MM.1S (cell line): Measurements from ENCODE around the gene LGMN.
A peak's percentile ranks its signal among the peaks of the same experiment; 100 is the strongest.

ENCODE experiments used
- DNase-seq: peaks from one replicate; pipeline ENCODE4 v3.0.0-alpha.2; 2015
- H2AFZ ChIP-seq: fragments of 300-600 bp; sonication (generic); 2 replicates; pipeline ENCODE4 v1.6.0; 2016; ENCODE audit warnings: antibody characterized with exemption, low read length
- H3F3A ChIP-seq: fragments of 300-600 bp; sonication (generic); 2 replicates; pipeline ENCODE4 v1.6.1; 2016; ENCODE audit warnings: mild to moderate bottlenecking, antibody characterized with exemption, low read length, moderate library complexity, mixed read lengths; ENCODE audit not compliant: insufficient read depth
- H3K27ac ChIP-seq: fragments of 300-600 bp; sonication (generic); 2 replicates; pipeline ENCODE4 v1.5.1; 2016; ENCODE audit warnings: mild to moderate bottlenecking, low read length
- H3K27me3 ChIP-seq: fragments of 300-600 bp; sonication (generic); replicated peaks from 2 replicates; pipeline ENCODE4 v1.6.0; 2016; ENCODE audit warnings: low read length; ENCODE audit not compliant: insufficient read depth
- H3K36me3 ChIP-seq: fragments of 300-600 bp; sonication (generic); replicated peaks from 2 replicates; pipeline ENCODE4 v1.6.1; 2016; ENCODE audit warnings: mild to moderate bottlenecking, low read length, mixed read lengths; ENCODE audit not compliant: insufficient read depth
- H3K4me1 ChIP-seq: fragments of 300-600 bp; sonication (generic); 2 replicates; pipeline ENCODE4 v1.6.1; 2016; ENCODE audit warnings: low read length, mixed read lengths
- H3K4me2 ChIP-seq: fragments of 300-600 bp; sonication (generic); 2 replicates; pipeline ENCODE4 v1.6.0; 2016; ENCODE audit warnings: low read depth, low read length
- H3K4me3 ChIP-seq: fragments of 300-600 bp; sonication (generic); 2 replicates; pipeline ENCODE4 v1.5.1; 2016; ENCODE audit warnings: low read length, mixed read lengths
- H3K79me2 ChIP-seq: fragments of 300-600 bp; sonication (generic); 2 replicates; pipeline ENCODE4 v1.6.1; 2016; ENCODE audit warnings: mixed run types, low read length, mixed read lengths
- H3K9ac ChIP-seq: fragments of 300-600 bp; sonication (generic); 2 replicates; pipeline ENCODE4 v1.6.1; 2016; ENCODE audit warnings: low read length, mixed read lengths
- H3K9me2 ChIP-seq: fragments of 300-600 bp; sonication (generic); replicated peaks from 2 replicates; pipeline ENCODE4 v1.6.1; 2016; ENCODE audit warnings: mild to moderate bottlenecking, low read length, mixed read lengths; ENCODE audit not compliant: insufficient read depth
- H3K9me3 ChIP-seq: fragments of 300-600 bp; sonication (generic); replicated peaks from 2 replicates; pipeline ENCODE4 v1.6.1; 2016; ENCODE audit warnings: mild to moderate bottlenecking, low read length, mixed read lengths; ENCODE audit not compliant: insufficient read depth
- H4K20me1 ChIP-seq: fragments of 300-600 bp; sonication (generic); 2 replicates; pipeline ENCODE4 v1.6.1; 2016; ENCODE audit warnings: mild to moderate bottlenecking, low read length, moderate library complexity, mixed read lengths; ENCODE audit not compliant: insufficient read depth
- CTCF ChIP-seq: fragments of 300-600 bp; sonication (generic); IDR thresholded peaks from 2 replicates; pipeline ENCODE4 v1.5.1; 2016; ENCODE audit warnings: antibody characterized with exemption, low read length, mixed read lengths
- EZH2 ChIP-seq: fragments of 300-600 bp; sonication (generic); optimal IDR thresholded peaks from 2 replicates; pipeline ENCODE3; 2017; ENCODE audit warnings: low read depth, mild to moderate bottlenecking, antibody characterized with exemption, low read length, mixed read lengths
- EZH2phosphoT487 ChIP-seq: fragments of 300-600 bp; sonication (generic); IDR thresholded peaks from 2 replicates; pipeline ENCODE4 v1.6.1; 2018; ENCODE audit warnings: antibody characterized with exemption, low read length

The LGMN gene

GRCh38 chr14:92747701-92748258 lies 647 bp downstream of the LGMN start:
- no peak for TF ChIP-seq EZH2
- no peak for TF ChIP-seq CTCF
- no peak for TF ChIP-seq EZH2phosphoT487
- DNase-seq: peak; percentile 15
- H3K9ac ChIP-seq: peak overlapping the region; percentile 82
- no peaks in the 10 kb centered on the region for H3K27me3 ChIP-seq
- peak overlapping the region; percentile 32; the same call in 1 of the 2 replicates for H3K27ac ChIP-seq
- 0 out of 2 replicates have a peak overlapping the region, but pooled peaks have one; percentile 65 for H2AFZ ChIP-seq
- H4K20me1 ChIP-seq: no peaks in the 10 kb centered on the region
- no peaks in the 10 kb centered on the region for H3F3A ChIP-seq
- no peaks in the 10 kb centered on the region for H3K9me2 ChIP-seq
- H3K79me2 ChIP-seq: peaks cover 37% of the 10 kb centered on the region
- H3K4me3 ChIP-seq: peak overlapping the region; percentile 83
- no peaks in the 10 kb centered on the region for H3K36me3 ChIP-seq
- H3K4me1 ChIP-seq: 0 out of 2 replicates have a peak, but pooled peaks cover 6% of the 10 kb centered on the region
- peak overlapping the region; percentile 74 for H3K4me2 ChIP-seq
- no peaks in the 10 kb centered on the region for H3K9me3 ChIP-seq

- DNase-seq: no peak
- H3K9me2 ChIP-seq: no peaks in the 10 kb centered on the region
Measured at GRCh38 chr14:92744198-92744597, 4.2 kb downstream of the LGMN start.

GRCh38 chr14:92740440-92740839 lies 8.0 kb downstream of the LGMN start:
- peaks cover 21% of the 10 kb centered on the region for H3K4me1 ChIP-seq
- peaks cover 36% of the 10 kb centered on the region for H3K79me2 ChIP-seq
- DNase-seq: no peak
- H3K36me3 ChIP-seq: no peaks in the 10 kb centered on the region
- H3K9me3 ChIP-seq: no peaks in the 10 kb centered on the region
- no peak overlapping the region for H2AFZ ChIP-seq
- no peak overlapping the region for H3K4me3 ChIP-seq
- H3K9me2 ChIP-seq: no peaks in the 10 kb centered on the region
- H3F3A ChIP-seq: peaks cover 17% of the 10 kb centered on the region
- no peaks in the 10 kb centered on the region for H3K27me3 ChIP-seq
- H4K20me1 ChIP-seq: no peaks in the 10 kb centered on the region
- H3K4me2 ChIP-seq: no peak overlapping the region
- no peak overlapping the region for H3K9ac ChIP-seq
- no peak overlapping the region for H3K27ac ChIP-seq
- TF ChIP-seq EZH2 (no peak), EZH2phosphoT487 (no peak), CTCF (no peak)

More at GRCh38 chr14:92744198-92744597, 4.2 kb downstream of the LGMN start:
- H3K9ac ChIP-seq: no peak overlapping the region
- no peak overlapping the region for H2AFZ ChIP-seq
- no peak overlapping the region for H3K4me3 ChIP-seq
- no peak for TF ChIP-seq EZH2phosphoT487
- TF ChIP-seq CTCF: no peak
- TF ChIP-seq EZH2: no peak
- no peaks in the 10 kb centered on the region for H3K9me3 ChIP-seq
- no peaks in the 10 kb centered on the region for H3F3A ChIP-seq
- no peak overlapping the region for H3K27ac ChIP-seq
- peaks cover 4% of the 10 kb centered on the region; the same call in 1 of the 2 replicates for H3K4me1 ChIP-seq
- H3K79me2 ChIP-seq: peaks cover 49% of the 10 kb centered on the region
- H3K27me3 ChIP-seq: no peaks in the 10 kb centered on the region
- no peaks in the 10 kb centered on the region for H4K20me1 ChIP-seq
- no peak overlapping the region for H3K4me2 ChIP-seq
- H3K36me3 ChIP-seq: no peaks in the 10 kb centered on the region
